ENCODE results near the gene ALKBH5.

Gene ALKBH5

GRCh38 chr17:18158022-18158600, 25.5 kb upstream of the ALKBH5 start:
- DNase-seq (ENCODE audit: low read depth), result peak; percentile 93

DNA sequence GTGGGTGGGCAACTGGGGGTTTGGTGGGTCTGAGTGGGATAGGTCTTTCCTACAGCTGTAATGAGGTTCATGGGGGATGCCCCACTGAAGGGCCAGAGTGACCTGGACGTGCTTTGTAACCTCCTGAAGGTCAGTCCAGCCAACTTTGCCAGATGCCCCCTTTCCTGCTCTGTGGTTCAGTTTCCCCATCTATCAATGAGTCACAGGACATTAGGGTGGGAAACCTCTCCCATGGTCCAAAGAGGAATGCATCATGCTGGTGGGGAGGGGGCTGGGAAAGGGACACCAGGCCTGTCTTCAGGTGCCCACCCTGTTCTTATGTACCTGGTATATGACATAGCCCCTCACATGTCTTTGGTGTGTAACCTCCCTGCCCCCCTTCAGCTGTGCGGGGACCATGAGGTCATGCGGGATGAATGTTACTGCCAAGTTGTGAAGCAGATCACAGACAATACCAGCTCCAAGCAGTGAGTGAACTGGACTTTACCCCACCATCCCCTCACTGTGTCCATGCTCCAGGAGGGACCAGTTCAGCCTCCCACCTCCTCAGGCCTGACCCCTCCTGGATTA, 24.0 kb upstream of the ALKBH5 start:
- DNase-seq (ENCODE audit: low read depth), result no peak

GRCh38 chr17:18160128-18160856, 23.3 kb upstream of the ALKBH5 start:
- DNase-seq (ENCODE audit: low read depth), result no peak

- no peak for DNase-seq (ENCODE audit: low read depth)
Observed at GRCh38 chr17:18161207-18162145, 22.2 kb upstream of the ALKBH5 start.

GRCh38 chr17:18163547-18163946, 20.1 kb upstream of the ALKBH5 start:
- DNase-seq (ENCODE audit: low read depth), result no peak

DNA sequence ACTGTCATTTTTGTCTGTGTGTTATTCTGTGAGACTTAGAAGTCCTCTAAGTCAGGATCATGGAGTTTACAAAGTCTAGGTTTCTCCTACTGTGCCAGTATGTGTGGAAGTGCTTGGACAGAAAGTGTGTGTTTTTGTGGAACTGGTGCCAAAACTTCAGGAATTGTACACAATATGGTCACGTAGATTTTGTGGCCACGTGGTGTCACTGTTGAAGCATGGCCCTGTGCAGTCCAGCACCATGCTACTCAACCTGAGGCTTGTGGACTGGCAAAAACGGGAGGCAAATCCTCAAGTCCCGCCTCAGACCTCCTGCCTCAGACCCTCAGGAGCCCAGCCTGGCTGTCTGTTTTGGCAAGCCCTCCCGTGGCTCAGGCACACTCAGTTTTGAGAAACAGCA, 16.7 kb upstream of the ALKBH5 start:
- no peak for DNase-seq (ENCODE audit: low read depth)

GRCh38 chr17:18167421-18167820, 16.2 kb upstream of the ALKBH5 start:
- DNase-seq (ENCODE audit: low read depth), result no peak

GRCh38 chr17:18172531-18173278, 10.9 kb upstream of the ALKBH5 start:
- no peak for DNase-seq (ENCODE audit: low read depth)

GRCh38 chr17:18173740-18174139, 9.9 kb upstream of the ALKBH5 start:
- no peak for DNase-seq (ENCODE audit: low read depth)

DNA sequence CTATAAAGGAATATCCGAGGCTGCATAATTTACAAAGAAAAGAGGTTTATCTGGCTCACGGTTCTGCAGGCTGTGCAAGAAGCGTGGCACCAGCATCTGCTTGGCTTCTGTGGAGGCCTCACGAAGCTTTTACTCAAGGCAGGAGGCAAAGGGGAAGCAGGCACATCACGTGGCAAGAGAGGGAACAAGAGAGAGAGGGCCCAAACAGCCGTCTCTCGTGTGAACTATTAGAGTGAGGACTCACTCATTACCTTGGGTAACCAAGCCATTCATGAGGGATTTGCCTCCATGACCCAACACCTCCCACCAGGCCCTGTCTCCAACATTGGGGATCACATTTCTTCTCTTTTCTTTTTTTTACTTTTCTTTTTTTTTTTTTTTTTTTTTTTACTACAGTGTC, 7.5 kb upstream of the ALKBH5 start:
- DNase-seq (ENCODE audit: low read depth), result no peak

DNA sequence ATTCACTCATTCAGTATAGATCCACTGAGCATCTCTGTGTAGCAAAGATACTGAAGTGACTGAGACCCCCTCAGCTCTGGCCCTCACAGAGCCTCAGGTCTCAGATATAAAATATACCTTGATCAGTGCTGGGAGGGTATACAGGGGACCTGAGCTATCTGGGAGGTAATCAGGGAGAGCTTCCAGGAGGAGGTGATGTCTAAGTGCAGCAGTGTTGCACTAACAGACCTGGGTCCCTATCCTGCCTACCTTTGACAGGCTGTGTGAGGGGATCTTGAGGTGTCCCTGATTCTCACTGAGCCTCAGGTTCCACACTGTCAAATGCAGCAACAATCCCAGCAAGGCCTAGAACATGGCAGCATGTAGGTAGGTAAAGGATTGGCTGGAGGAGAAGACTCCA, 6.5 kb upstream of the ALKBH5 start:
- DNase-seq (ENCODE audit: low read depth), result no peak

DNA sequence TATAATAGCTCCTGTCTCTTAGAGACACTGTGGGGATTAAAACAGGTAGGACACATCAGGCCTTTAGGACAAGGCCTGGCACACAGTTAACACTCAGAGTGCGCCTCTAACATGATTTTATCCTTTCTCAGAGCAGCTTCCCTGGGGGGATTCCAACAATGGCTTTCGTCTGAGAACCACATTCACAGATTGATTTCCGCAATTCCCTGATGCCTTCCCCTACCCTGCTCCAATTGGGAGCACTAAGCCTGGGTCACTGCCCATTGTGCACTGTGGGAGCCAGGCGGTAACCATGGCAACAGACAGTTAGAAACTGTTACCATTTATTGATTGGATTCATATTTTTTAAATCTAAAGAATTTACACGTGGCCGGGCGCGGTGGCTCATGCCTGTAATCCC, 5.9 kb upstream of the ALKBH5 start:
- DNase-seq (ENCODE audit: low read depth), result no peak

GRCh38 chr17:18179196-18179595, 4.4 kb upstream of the ALKBH5 start:
- DNase-seq (ENCODE audit: low read depth), result no peak

DNA sequence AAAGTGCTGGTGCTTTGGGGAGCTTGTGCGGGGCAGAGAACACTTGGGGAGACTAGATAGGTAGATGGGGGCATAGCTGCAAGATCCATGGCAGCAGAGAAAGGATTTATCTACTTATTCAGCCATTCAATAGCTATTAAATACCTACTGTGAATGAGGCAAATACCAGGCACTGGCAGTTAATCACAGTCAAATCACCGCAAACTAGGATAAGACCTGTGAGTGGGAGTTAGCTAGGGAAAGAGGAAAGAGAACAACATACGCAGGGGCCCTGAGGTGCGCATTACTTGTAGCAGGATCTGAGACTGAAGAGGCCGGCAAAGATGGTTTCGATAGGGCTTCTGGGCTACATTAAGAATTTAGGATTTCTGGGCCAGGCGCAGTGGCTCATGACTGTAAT, 3.8 kb upstream of the ALKBH5 start:
- DNase-seq (ENCODE audit: low read depth), result no peak

GRCh38 chr17:18181358-18181757, 2.3 kb upstream of the ALKBH5 start:
- no peak for DNase-seq (ENCODE audit: low read depth)

GRCh38 chr17:18182110-18182977, 1.3 kb upstream of the ALKBH5 start:
- no peak for DNase-seq (ENCODE audit: low read depth)

DNA sequence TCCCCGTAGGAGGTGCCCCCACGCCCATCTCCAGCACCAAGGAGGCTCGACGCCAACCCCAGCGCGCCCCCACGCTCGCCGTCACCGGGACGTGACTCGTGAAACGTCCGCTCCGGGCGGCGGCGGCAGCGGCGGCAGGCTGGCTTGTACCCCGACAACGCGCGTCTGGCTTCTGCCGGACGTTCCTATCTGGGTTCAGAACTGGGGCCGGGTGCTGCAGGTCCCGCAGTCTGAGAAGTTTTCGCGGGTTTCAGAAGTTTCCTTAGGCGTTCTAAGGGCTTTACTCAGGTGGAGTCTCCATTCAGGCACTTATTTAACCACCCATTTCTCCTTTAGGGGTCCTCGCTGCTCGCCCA, 672 bp upstream of the ALKBH5 start:
- peak; percentile 71 for DNase-seq (ENCODE audit: low read depth)

- peak; percentile 51 for DNase-seq (ENCODE audit: low read depth)
Observed at GRCh38 chr17:18184143-18185031, 759 bp downstream of the ALKBH5 start.

DNA sequence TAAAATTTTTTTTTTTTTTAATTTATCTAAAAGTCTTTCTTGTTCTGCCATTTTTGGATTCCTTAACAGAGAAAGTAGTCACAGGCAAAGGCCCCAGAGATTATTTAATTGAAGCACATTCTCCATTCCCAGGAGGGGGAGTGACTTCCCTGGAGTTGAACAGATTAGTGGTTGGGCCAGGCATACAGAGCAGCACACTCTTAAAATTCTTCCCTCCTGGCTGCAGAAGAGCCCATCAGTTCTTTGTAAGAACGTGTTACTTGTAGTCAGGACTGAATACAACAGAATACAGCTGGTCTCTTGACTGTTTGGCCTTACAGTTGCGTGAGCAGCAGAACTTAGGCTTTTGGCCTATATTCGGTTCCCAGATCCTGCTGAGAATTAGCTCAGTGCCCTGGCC, 1.8 kb downstream of the ALKBH5 start:
- DNase-seq (ENCODE audit: low read depth), result no peak

Data from activated T-cell treated with anti-CD3 and anti-CD28 coated beads for 1 hour (primary cell).